ENCODE data around the gene CCND1.

CCND1 gene

DNA sequence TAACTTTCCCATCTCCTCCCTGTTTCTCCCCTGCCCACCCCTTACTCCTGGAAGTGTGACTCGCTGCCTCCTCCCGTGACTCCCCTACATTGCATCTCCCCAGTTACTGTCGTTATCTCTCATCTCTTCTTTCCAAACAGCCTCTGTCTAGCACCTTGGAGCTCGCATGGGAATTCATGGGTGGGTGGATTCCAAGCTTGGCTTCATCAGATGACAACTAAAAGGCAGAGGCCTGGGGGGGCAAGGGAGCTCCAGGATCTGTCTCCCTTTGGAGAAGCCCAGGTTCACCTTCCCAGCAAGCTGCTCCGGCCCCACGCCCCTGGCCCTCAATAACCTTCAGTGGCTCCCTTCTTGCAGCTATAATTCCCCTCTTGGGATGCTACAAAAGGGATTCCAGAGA is 6.9 kb upstream of the CCND1 start:
- Histone ChIP-seq H3K9ac (ENCODE audit: low read depth in 1 of 2, low read length in 2 of 2) (no peak overlapping the region), H3K27me3 (ENCODE audit: control insufficient read depth in 1 of 2, insufficient read depth in 2 of 2, low read length in 2 of 2) (peaks cover 4 to 12% of the 10 kb centered on the region in 2 donors), H3K4me3 (ENCODE audit: low read depth in 1 of 2, low read length in 2 of 2) (no peak overlapping the region), H3K4me1 (ENCODE audit: control insufficient read depth in 1 of 2, insufficient read depth in 2 of 2, low read length in 2 of 2) (peaks cover 15 to 30% of the 10 kb centered on the region in 2 donors), H3K36me3 (ENCODE audit: control insufficient read depth in 1 of 2, insufficient read depth in 2 of 2, low read length in 2 of 2) (no peaks in the 10 kb centered on the region), H3K27ac (ENCODE audit: low read depth, low read length) (no peak overlapping the region), H3K9me3 (ENCODE audit: control insufficient read depth in 1 of 2, low read length in 2 of 2) (peaks cover 0 to 7% of the 10 kb centered on the region in 2 donors)

DNA sequence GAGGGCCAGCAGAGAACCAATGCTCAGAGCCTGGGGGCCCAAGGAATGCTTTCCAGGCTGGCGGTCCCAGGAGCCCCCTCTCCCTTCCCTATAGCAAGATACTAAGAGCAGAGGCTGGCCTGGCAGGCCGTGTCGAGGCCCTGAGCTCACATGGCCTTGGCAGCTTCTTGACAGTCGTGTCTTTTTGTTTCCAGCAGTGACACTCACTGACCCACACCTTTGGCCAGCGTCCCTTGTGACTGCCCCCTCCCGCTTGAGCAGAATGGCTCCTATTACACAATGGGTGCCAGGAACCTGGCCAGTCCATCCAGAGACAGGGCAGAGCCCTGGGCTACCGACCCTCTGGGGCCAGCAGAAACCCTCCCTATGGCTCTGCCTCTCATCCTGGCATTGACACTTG is 6.4 kb upstream of the CCND1 start:
- Histone ChIP-seq H3K27ac (ENCODE audit: low read depth, low read length) (no peak overlapping the region), H3K9me3 (ENCODE audit: control insufficient read depth in 1 of 2, low read length in 2 of 2) (peaks cover 0 to 6% of the 10 kb centered on the region in 2 donors)

DNA sequence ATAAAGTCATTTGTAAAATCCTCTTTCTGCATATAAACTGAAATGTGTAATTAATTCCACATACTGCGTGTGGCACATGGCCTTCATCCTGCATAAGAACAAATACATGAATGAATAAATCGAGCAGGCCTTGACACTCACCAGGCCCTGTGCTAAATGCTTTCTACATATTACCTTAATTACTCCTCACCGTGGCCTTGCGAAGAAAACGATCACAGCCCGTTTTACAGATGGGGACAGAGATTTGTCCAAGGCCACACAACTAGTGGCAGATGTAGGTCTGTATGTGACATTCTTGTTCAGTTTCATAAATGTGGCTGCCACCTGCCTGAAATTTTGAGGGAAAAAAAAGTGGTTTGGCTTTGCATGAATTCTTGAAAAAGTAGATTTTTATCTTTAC is 5.8 kb upstream of the CCND1 start:
- H3K27me3 ChIP-seq (ENCODE audit: control insufficient read depth in 1 of 2, insufficient read depth in 2 of 2, low read length in 2 of 2): peaks cover 4 to 14% of the 10 kb centered on the region in 2 donors
- H3K9ac ChIP-seq (ENCODE audit: low read depth in 1 of 2, low read length in 2 of 2): no peak overlapping the region
- peaks cover 24 to 36% of the 10 kb centered on the region in 2 donors for H3K4me1 ChIP-seq (ENCODE audit: control insufficient read depth in 1 of 2, insufficient read depth in 2 of 2, low read length in 2 of 2)
- no peaks in the 10 kb centered on the region for H3K9me3 ChIP-seq (ENCODE audit: control insufficient read depth in 1 of 2, low read length in 2 of 2)
- no peak overlapping the region for H3K27ac ChIP-seq (ENCODE audit: low read depth, low read length)
- H3K36me3 ChIP-seq (ENCODE audit: control insufficient read depth in 1 of 2, insufficient read depth in 2 of 2, low read length in 2 of 2): no peaks in the 10 kb centered on the region
- H3K4me3 ChIP-seq (ENCODE audit: low read depth in 1 of 2, low read length in 2 of 2): no peak overlapping the region

More for the DNA sequence above, 6.4 kb upstream of the CCND1 start:
- no peaks in the 10 kb centered on the region for H3K36me3 ChIP-seq (ENCODE audit: control insufficient read depth in 1 of 2, insufficient read depth in 2 of 2, low read length in 2 of 2)
- peaks cover 18 to 30% of the 10 kb centered on the region in 2 donors for H3K4me1 ChIP-seq (ENCODE audit: control insufficient read depth in 1 of 2, insufficient read depth in 2 of 2, low read length in 2 of 2)
- no peak overlapping the region for H3K9ac ChIP-seq (ENCODE audit: low read depth in 1 of 2, low read length in 2 of 2)
- H3K4me3 ChIP-seq (ENCODE audit: low read depth in 1 of 2, low read length in 2 of 2): no peak overlapping the region
- peaks cover 4 to 12% of the 10 kb centered on the region in 2 donors for H3K27me3 ChIP-seq (ENCODE audit: control insufficient read depth in 1 of 2, insufficient read depth in 2 of 2, low read length in 2 of 2)

DNA sequence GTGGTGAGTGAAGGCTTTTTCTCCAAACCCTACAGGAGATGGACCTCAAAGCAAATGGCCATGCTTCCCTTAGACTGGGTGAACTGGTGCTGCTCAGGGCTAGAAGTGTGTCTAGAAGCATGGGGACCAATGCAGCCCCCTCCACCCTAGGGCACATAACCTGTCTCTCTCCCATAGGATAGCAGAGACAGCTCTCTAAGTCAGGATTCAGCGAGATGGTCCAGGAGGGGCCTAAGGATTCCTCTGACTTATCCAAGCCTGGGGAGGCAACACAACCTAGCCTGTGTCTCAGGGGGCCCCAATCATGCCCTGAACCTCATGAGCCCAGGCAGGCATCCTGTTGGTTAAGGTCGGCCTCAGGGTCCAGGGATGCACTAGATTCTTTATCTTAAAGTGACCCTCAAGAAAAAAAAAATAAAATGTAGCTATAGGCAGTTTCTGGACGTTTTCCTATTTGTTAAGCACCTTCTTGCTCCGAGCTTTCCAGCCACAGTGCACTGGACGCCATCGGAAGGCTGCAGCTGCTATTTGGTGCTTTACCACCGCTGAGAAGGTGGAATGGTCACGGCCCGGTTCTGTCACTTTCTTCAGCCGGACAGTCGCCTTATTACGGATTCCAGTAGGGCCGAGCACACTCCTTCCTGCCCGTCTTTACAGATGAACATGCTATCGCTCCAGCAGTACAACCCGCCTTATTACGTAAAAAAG is 5.0 kb upstream of the CCND1 start:
- peaks cover 28 to 42% of the 10 kb centered on the region in 2 donors for H3K4me1 ChIP-seq (ENCODE audit: control insufficient read depth in 1 of 2, insufficient read depth in 2 of 2, low read length in 2 of 2)
- no peak overlapping the region for H3K27ac ChIP-seq (ENCODE audit: low read depth, low read length)
- peak overlapping the region in 1 of 2 donors; percentile 18 for H3K9ac ChIP-seq (ENCODE audit: low read depth in 1 of 2, low read length in 2 of 2)
- peak overlapping the region; percentile 34 to 60 for H3K4me3 ChIP-seq (ENCODE audit: low read depth in 1 of 2, low read length in 2 of 2)
- no peaks in the 10 kb centered on the region for H3K36me3 ChIP-seq (ENCODE audit: control insufficient read depth in 1 of 2, insufficient read depth in 2 of 2, low read length in 2 of 2)
- no peaks in the 10 kb centered on the region for H3K9me3 ChIP-seq (ENCODE audit: control insufficient read depth in 1 of 2, low read length in 2 of 2)
- H3K27me3 ChIP-seq (ENCODE audit: control insufficient read depth in 1 of 2, insufficient read depth in 2 of 2, low read length in 2 of 2): peaks cover 4 to 17% of the 10 kb centered on the region in 2 donors

DNA sequence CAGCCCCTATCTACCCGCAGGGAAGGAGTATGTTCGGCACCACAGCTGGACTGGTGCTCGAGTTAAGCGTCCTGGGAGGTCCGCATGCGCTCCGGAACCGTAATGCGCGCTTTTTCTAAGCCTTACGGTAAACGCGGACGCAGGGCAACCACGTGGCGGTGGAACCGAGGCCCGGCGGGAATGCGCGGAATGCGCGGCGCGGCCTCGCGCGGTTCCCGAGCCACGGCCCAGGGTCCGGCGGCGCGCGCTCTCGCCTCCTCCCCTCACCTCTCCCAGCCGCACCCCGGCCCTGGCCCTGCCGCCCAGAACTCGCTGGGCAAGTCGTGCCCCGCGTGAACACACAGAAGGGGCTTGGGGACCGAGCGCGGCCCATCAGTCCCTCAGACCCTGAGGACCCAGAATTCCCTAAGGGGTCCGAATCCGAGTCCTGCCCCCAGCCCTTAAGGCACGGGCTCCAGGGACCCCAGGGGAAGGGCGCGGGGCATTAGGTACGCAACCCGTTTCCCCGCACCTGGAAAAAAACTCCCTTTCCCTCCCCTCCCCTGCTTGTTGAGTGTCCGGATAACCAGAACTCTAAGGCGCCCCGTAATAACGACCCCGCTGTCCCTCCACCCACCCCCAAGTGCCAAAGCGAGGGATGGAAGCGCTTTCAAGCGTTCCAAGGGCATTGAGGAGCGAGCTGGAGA is 4.3 kb upstream of the CCND1 start:
- peaks cover 4 to 17% of the 10 kb centered on the region in 2 donors for H3K27me3 ChIP-seq (ENCODE audit: control insufficient read depth in 1 of 2, insufficient read depth in 2 of 2, low read length in 2 of 2)
- peaks cover 28 to 42% of the 10 kb centered on the region in 2 donors for H3K4me1 ChIP-seq (ENCODE audit: control insufficient read depth in 1 of 2, insufficient read depth in 2 of 2, low read length in 2 of 2)
- H3K36me3 ChIP-seq (ENCODE audit: control insufficient read depth in 1 of 2, insufficient read depth in 2 of 2, low read length in 2 of 2): no peaks in the 10 kb centered on the region
- no peak overlapping the region for H3K27ac ChIP-seq (ENCODE audit: low read depth, low read length)
- H3K9me3 ChIP-seq (ENCODE audit: control insufficient read depth in 1 of 2, low read length in 2 of 2): no peaks in the 10 kb centered on the region
- H3K9ac ChIP-seq (ENCODE audit: low read depth in 1 of 2, low read length in 2 of 2): peak overlapping the region in 1 of 2 donors; percentile 25
- peak overlapping the region; percentile 34 to 60 for H3K4me3 ChIP-seq (ENCODE audit: low read depth in 1 of 2, low read length in 2 of 2)

DNA sequence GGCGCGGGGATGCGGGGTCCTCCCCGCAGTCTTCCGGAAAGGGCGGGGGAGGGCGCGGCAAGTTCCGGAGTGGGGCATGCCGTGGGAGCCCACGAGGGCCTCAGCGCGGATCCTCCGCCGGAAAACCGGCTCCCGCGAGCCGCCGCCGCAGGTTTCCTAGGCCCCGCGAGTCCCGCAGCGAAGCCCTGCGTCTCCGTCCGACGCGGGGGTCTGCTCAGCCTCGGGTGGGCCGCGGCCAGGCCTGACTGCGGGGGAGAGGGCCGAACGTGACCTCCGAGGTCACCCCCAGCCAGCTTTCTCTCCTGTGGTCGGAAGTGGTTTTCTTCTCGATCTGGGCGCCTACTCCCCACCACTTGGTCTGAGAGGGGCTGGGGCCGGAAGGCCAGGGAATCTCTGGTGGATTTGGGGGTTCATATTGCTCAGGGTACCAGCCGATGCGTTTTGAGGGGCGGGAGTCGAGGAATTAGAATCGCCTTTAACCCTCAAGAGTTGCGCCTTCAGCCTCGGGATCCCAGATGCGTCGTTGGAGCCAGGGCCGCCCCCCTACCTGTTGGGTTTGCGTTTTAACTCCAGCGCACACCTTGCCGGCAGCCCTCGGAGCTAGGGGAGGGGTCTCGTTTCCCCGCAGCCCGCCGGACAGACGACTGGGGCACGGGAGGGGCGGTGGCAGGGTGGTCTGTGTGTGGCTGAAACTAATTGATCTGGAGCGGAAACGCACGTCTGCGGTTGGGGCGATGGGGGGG is 3.6 kb upstream of the CCND1 start:
- Histone ChIP-seq H3K36me3 (ENCODE audit: control insufficient read depth in 1 of 2, insufficient read depth in 2 of 2, low read length in 2 of 2) (no peaks in the 10 kb centered on the region), H3K9me3 (ENCODE audit: control insufficient read depth in 1 of 2, low read length in 2 of 2) (no peaks in the 10 kb centered on the region), H3K9ac (ENCODE audit: low read depth in 1 of 2, low read length in 2 of 2) (peak overlapping the region; percentile 24 to 32), H3K4me1 (ENCODE audit: control insufficient read depth in 1 of 2, insufficient read depth in 2 of 2, low read length in 2 of 2) (peaks cover 28 to 42% of the 10 kb centered on the region in 2 donors), H3K27me3 (ENCODE audit: control insufficient read depth in 1 of 2, insufficient read depth in 2 of 2, low read length in 2 of 2) (peaks cover 4 to 17% of the 10 kb centered on the region in 2 donors), H3K27ac (ENCODE audit: low read depth, low read length) (no peak overlapping the region), H3K4me3 (ENCODE audit: low read depth in 1 of 2, low read length in 2 of 2) (peak overlapping the region; percentile 60 to 67)

DNA sequence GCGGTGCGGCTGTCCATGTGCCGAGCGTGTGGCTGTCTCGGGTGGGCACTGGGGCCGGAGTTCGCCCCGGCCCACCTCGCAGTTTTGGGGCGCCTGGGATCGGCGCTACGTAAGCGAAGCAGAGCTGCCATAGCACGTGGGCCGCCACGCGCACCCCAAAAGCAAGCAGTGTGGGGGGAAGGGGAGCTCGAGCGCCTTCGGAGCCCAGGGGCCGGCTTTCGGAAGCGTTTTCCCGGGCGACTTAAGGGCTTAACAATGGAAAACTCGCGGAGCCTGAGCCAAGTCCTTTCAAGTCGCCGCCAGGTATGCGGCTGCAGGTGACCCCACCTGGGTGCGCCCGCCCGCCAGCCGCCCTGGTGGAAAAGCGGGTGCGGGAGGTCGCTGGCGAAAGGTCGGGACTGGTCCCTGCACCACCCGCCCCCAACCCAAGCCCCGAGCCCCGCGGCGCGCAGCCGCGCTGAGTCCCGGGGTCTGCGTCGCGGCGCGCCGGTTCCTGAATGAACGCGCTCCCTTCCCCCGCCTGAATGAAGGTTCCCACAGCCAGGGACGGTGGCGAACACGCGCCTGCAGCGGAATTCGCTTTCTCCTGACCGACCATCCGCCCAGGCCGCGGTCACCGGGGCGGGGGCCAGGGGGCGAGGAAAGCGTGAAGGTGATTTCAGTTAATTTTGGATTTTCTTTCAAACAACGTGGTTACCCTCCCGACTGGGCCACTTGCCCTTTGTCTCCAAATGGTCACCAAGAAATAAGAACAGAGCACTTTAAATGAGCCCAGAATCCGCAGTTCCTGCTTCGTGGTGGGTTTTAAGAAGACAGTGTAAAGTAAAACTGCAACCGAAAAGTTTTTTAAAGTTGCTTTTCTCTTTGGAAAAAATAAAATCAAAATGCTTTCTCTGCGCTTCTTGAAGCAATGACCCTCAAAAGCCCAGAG is 2.8 kb upstream of the CCND1 start:
- H3K27me3 ChIP-seq (ENCODE audit: control insufficient read depth in 1 of 2, insufficient read depth in 2 of 2, low read length in 2 of 2): peaks cover 4 to 17% of the 10 kb centered on the region in 2 donors
- peaks cover 28 to 42% of the 10 kb centered on the region in 2 donors for H3K4me1 ChIP-seq (ENCODE audit: control insufficient read depth in 1 of 2, insufficient read depth in 2 of 2, low read length in 2 of 2)
- peak overlapping the region; percentile 38 to 49 for H3K9ac ChIP-seq (ENCODE audit: low read depth in 1 of 2, low read length in 2 of 2)
- H3K9me3 ChIP-seq (ENCODE audit: control insufficient read depth in 1 of 2, low read length in 2 of 2): no peaks in the 10 kb centered on the region
- H3K4me3 ChIP-seq (ENCODE audit: low read depth in 1 of 2, low read length in 2 of 2): peak overlapping the region; percentile 60 to 67
- H3K36me3 ChIP-seq (ENCODE audit: control insufficient read depth in 1 of 2, insufficient read depth in 2 of 2, low read length in 2 of 2): no peaks in the 10 kb centered on the region
- no peak overlapping the region for H3K27ac ChIP-seq (ENCODE audit: low read depth, low read length)

DNA sequence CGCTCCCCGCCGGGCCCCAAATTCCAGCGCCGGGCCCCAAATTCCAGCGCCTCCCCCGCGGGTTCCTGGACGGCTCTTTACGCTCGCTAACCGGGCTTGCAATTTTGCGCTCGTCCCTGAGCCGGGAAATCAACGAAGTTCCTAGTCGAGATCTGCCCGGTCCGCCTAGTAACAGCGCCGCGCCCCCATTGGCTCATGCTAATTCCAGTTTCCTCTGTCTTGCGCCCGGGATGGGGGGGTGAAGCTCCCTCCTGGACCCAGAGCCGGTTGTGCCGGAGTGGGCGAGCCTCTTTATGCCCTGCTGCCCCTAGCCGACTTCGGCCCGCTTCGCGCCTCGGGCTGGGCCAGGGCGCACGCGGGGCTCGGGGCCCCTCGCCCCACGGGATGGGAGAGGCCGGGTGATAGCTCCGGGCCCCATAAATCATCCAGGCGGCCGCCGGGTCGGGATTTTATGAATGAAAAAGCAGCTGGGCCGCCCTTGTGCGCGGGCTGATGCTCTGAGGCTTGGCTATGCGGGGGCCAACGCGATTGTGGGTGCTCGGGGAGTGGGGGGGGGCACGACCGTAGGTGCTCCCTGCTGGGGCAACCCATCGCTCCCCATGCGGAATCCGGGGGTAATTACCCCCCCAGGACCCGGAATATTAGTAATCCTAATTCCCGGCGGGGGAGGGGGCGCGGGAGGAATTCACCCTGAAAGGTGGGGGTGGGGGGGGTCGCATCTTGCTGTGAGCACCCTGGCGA is 1.8 kb upstream of the CCND1 start:
- Histone ChIP-seq H3K9ac (ENCODE audit: low read depth in 1 of 2, low read length in 2 of 2) (peak overlapping the region in 1 of 2 donors; percentile 49), H3K27ac (ENCODE audit: low read depth, low read length) (no peak overlapping the region), H3K27me3 (ENCODE audit: control insufficient read depth in 1 of 2, insufficient read depth in 2 of 2, low read length in 2 of 2) (peaks cover 4 to 17% of the 10 kb centered on the region in 2 donors)

DNA sequence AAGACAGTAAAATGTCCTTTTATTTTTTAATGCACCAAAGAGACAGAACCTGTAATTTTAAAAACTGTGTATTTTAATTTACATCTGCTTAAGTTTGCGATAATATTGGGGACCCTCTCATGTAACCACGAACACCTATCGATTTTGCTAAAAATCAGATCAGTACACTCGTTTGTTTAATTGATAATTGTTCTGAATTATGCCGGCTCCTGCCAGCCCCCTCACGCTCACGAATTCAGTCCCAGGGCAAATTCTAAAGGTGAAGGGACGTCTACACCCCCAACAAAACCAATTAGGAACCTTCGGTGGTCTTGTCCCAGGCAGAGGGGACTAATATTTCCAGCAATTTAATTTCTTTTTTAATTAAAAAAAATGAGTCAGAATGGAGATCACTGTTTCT is 1.1 kb upstream of the CCND1 start:
- Histone ChIP-seq H3K4me3 (ENCODE audit: low read depth in 1 of 2, low read length in 2 of 2) (peak overlapping the region; percentile 70 to 86), H3K4me1 (ENCODE audit: control insufficient read depth in 1 of 2, insufficient read depth in 2 of 2, low read length in 2 of 2) (peaks cover 42 to 56% of the 10 kb centered on the region in 2 donors), H3K9ac (ENCODE audit: low read depth in 1 of 2, low read length in 2 of 2) (no peak overlapping the region), H3K36me3 (ENCODE audit: control insufficient read depth in 1 of 2, insufficient read depth in 2 of 2, low read length in 2 of 2) (peaks cover 5 to 9% of the 10 kb centered on the region in 2 donors), H3K27me3 (ENCODE audit: control insufficient read depth in 1 of 2, insufficient read depth in 2 of 2, low read length in 2 of 2) (peaks cover 4 to 17% of the 10 kb centered on the region in 2 donors), H3K9me3 (ENCODE audit: control insufficient read depth in 1 of 2, low read length in 2 of 2) (no peaks in the 10 kb centered on the region), H3K27ac (ENCODE audit: low read depth, low read length) (no peak overlapping the region)

More for the DNA sequence above, 1.8 kb upstream of the CCND1 start:
- peaks cover 3 to 5% of the 10 kb centered on the region in 2 donors for H3K36me3 ChIP-seq (ENCODE audit: control insufficient read depth in 1 of 2, insufficient read depth in 2 of 2, low read length in 2 of 2)
- peak overlapping the region; percentile 60 to 67 for H3K4me3 ChIP-seq (ENCODE audit: low read depth in 1 of 2, low read length in 2 of 2)
- peaks cover 37 to 49% of the 10 kb centered on the region in 2 donors for H3K4me1 ChIP-seq (ENCODE audit: control insufficient read depth in 1 of 2, insufficient read depth in 2 of 2, low read length in 2 of 2)
- no peaks in the 10 kb centered on the region for H3K9me3 ChIP-seq (ENCODE audit: control insufficient read depth in 1 of 2, low read length in 2 of 2)
